IMR-90 (cell line): ENCODE measurements around the gene MBTPS1. TPM values are rescaled to one million over a fixed set of nuclear protein-coding genes. Genes with fewer than 3 reads are reported as not detected.
A peak's percentile ranks its signal among the peaks of the same experiment; 100 is the strongest.

Experiments
- ATAC-seq: fragments of 200-7000 bp; cut with Tn5 transposase; 2 replicates; pipeline ENCODE4 v1.9.1; 2020; ENCODE audit warnings: low read depth, mild to moderate bottlenecking, moderate library complexity
- BruUV-seq: library from RNA; stranded (reverse); fragments of 400-500 nt; replicated peaks from 2 replicates; lab custom pipeline; 2021; lab: Mats Ljungman, UMichigan
- CTCF ChIA-PET: fragments of 300-600 bp; formaldehyde crosslinking; extraction: SDS; loops from one replicate; lab custom pipeline; 2021; ENCODE audit warnings: antibody characterized with exemption; lab: Yijun Ruan, JAX
- POLR2A ChIA-PET: fragments of 300-600 bp; sonication (Branson Sonifier 250); formaldehyde crosslinking; loops from one replicate; lab custom pipeline; 2022; ENCODE audit warnings: antibody characterized with exemption; ENCODE audit not compliant: unreplicated experiment; lab: Charles Lee
- DNase-seq: peaks from one replicate; pipeline ENCODE4 v3.0.0; 2013
- H2AFZ ChIP-seq: replicated peaks from 2 replicates; pipeline ENCODE3; 2013; ENCODE audit warnings: low read length, mild to moderate bottlenecking; ENCODE audit not compliant: poor library complexity
- H2AK5ac ChIP-seq: 2 replicates; pipeline ENCODE4 v1.6.1; 2013; ENCODE audit warnings: low read depth, low read length, inconsistent platforms
- H2AK9ac ChIP-seq: replicated peaks from 2 replicates; pipeline ENCODE3; 2013; ENCODE audit warnings: mild to moderate bottlenecking, low read depth, low read length, moderate library complexity; ENCODE audit not compliant: poor library complexity
- H2BK120ac ChIP-seq: 2 replicates; pipeline ENCODE4 v1.6.1; 2013; ENCODE audit warnings: low read depth, low read length, inconsistent platforms
- H2BK15ac ChIP-seq: 3 replicates; pipeline ENCODE4 v1.6.1; 2013; ENCODE audit warnings: low read depth, low read length, inconsistent platforms
- H2BK20ac ChIP-seq: 2 replicates; pipeline ENCODE4 v1.6.1; 2013; ENCODE audit warnings: low read depth, mild to moderate bottlenecking, inconsistent platforms, low read length, moderate library complexity
- H2BK5ac ChIP-seq: 2 replicates; pipeline ENCODE4 v1.6.1; 2013; ENCODE audit warnings: mild to moderate bottlenecking, low read depth, low read length, inconsistent platforms; ENCODE audit not compliant: poor library complexity, severe bottlenecking
- H3K14ac ChIP-seq: replicated peaks from 2 replicates; pipeline ENCODE4 v1.6.1; 2013; ENCODE audit warnings: low read depth, low read length, inconsistent platforms
- H3K18ac ChIP-seq: 2 replicates; pipeline ENCODE4 v1.6.1; 2013; ENCODE audit warnings: low read depth, low read length, control low read depth
- H3K23ac ChIP-seq: 2 replicates; pipeline ENCODE4 v1.6.1; 2013; ENCODE audit warnings: low read depth, low read length, inconsistent platforms
- H3K27ac ChIP-seq: 2 replicates; pipeline ENCODE4 v1.5.1; 2013; ENCODE audit warnings: mild to moderate bottlenecking, control low read depth, low read length; ENCODE audit not compliant: insufficient read depth
- H3K27me3 ChIP-seq: 2 replicates; pipeline ENCODE4 v1.6.1; 2013; ENCODE audit warnings: low read length; ENCODE audit not compliant: control insufficient read depth, insufficient read depth
- H3K36me3 ChIP-seq: 2 replicates; pipeline ENCODE4 v1.6.1; 2013; ENCODE audit warnings: low read length, mixed read lengths; ENCODE audit not compliant: control insufficient read depth, insufficient read depth
- H3K4ac ChIP-seq: 2 replicates; pipeline ENCODE4 v1.6.1; 2013; ENCODE audit warnings: low read depth, low read length, inconsistent platforms
- H3K4me1 ChIP-seq: 2 replicates; pipeline ENCODE4 v1.6.1; 2013; ENCODE audit warnings: low read length, mixed read lengths; ENCODE audit not compliant: control insufficient read depth, insufficient read depth
- H3K4me2 ChIP-seq: 2 replicates; pipeline ENCODE4 v1.6.1; 2013; ENCODE audit warnings: low read depth, mild to moderate bottlenecking, control low read depth, low read length, moderate library complexity
- H3K4me3 ChIP-seq: 2 replicates; pipeline ENCODE4 v1.5.1; 2013; ENCODE audit warnings: low read depth, mild to moderate bottlenecking, control low read depth, low read length, moderate library complexity; ENCODE audit not compliant: insufficient read depth
- H3K56ac ChIP-seq: 2 replicates; pipeline ENCODE4 v1.6.1; 2013; ENCODE audit warnings: low read length, inconsistent platforms; ENCODE audit not compliant: insufficient read depth; ENCODE audit errors: extremely low read depth
- H3K79me1 ChIP-seq, 2 experiments: 2 replicates each; pipeline ENCODE4 v1.6.1; 2013; ENCODE audit warnings: low read length in 2 of 2, inconsistent platforms in 1 of 2, low read depth in 1 of 2
- H3K9ac ChIP-seq: 2 replicates; pipeline ENCODE4 v1.6.1; 2013; ENCODE audit warnings: low read depth, low read length, control low read depth
- H3K9me1 ChIP-seq: 2 replicates; pipeline ENCODE4 v1.6.1; 2013; ENCODE audit warnings: low read length, inconsistent platforms; ENCODE audit not compliant: insufficient read depth
- H3K9me3 ChIP-seq: 2 replicates; pipeline ENCODE4 v1.6.1; 2013; ENCODE audit warnings: low read length; ENCODE audit not compliant: control insufficient read depth, insufficient read depth
- H4K20me1 ChIP-seq: 2 replicates; pipeline ENCODE4 v1.6.1; 2013; ENCODE audit warnings: low read length, inconsistent platforms; ENCODE audit not compliant: insufficient read depth
- H4K5ac ChIP-seq: 2 replicates; pipeline ENCODE4 v1.6.1; 2013; ENCODE audit warnings: mild to moderate bottlenecking, low read depth, low read length, control low read depth
- H4K8ac ChIP-seq, 2 experiments: 2 replicates each; pipeline ENCODE4 v1.6.1; 2013; ENCODE audit warnings: low read depth in 2 of 2, low read length in 2 of 2, control low read depth in 1 of 2, inconsistent platforms in 1 of 2
- H4K91ac ChIP-seq: 2 replicates; pipeline ENCODE4 v1.6.1; 2013; ENCODE audit warnings: low read depth, low read length, inconsistent platforms; ENCODE audit not compliant: insufficient read depth
- MAFK ChIP-seq: IDR thresholded peaks from 2 replicates; pipeline ENCODE4 v1.6.1; 2012; ENCODE audit warnings: low read depth, low read length, improper control_type of control experiment
- WGBS, 2 experiments: methylation state at CpG; one replicate each; pipeline versions ENCODE4 v1.1.5 to v1.1.7; 2013; ENCODE audit warnings: missing lambda C conversion rate in 2 of 2; ENCODE audit not compliant: insufficient read length in 1 of 2; ENCODE audit errors: extremely low coverage in 2 of 2; 5-methylcytosine and 5-hydroxymethylcytosine counted together
- dilution Hi-C: fragments of 300-500 bp; cut with HindIII; formaldehyde crosslinking; loops from one replicate; pipeline ENCODE4 v1.14.3; 2018; ENCODE audit warnings: low sequenced_read_pairs; ENCODE audit not compliant: unreplicated experiment
- in situ Hi-C: fragments of 300-500 bp; cut with MboI; formaldehyde crosslinking; loops from 3 replicates; pipeline ENCODE4 v1.14.3; 2019; ENCODE audit warnings: low sequenced_read_pairs, inconsistent platforms, mixed read lengths
- intact Hi-C: fragments of 100-400 bp; cut with micrococcal nuclease; formaldehyde crosslinking; loops from 2 replicates; pipeline ENCODE4 v1.10.0; 2022
- polyA plus RNA-seq, 3 experiments: library from polyadenylated mRNA; depleted of rRNA; stranded (reverse); fragments of >200 nt; gene quantifications; 2 replicates each; pipeline ENCODE4 v1.2.3, GENCODE V29; 2012; ENCODE audit warnings: low replicate concordance in 1 of 3
- total RNA-seq: library from RNA; depleted of rRNA; stranded (reverse); fragments of >200 nt; gene quantifications from 2 replicates; pipeline ENCODE4 v1.2.3, GENCODE V29; 2012
- TF ChIP-seq, protein P1 (sequence below): fragments of 150-350 bp; IDR thresholded peaks from 2 replicates; pipeline ENCODE4 v1.6.1; 2016; ENCODE audit warnings: low read depth, mild to moderate bottlenecking, low read length, moderate library complexity, borderline replicate concordance

The MBTPS1 gene
- total and polyA plus RNA-seq, 2 of the 4 experiments (the other 2 are of a cell fraction): 59.0 to 70.4 TPM

GRCh38 chr16:84081446-84081989 lies 35.2 kb downstream of the MBTPS1 start:
- Histone ChIP-seq H3K4me1 (no peaks in the 10 kb centered on the region), H2AFZ (no peak overlapping the region), H2BK20ac (no peak overlapping the region), H3K36me3 (peaks cover 42% of the 10 kb centered on the region), H2BK120ac (no peak overlapping the region), H2BK15ac (no peak overlapping the region), H3K4me2 (no peak overlapping the region), H3K4ac (no peak overlapping the region), H4K91ac (no peak overlapping the region), H3K14ac (no peak overlapping the region), H2AK5ac (no peak overlapping the region), H3K27me3 (no peaks in the 10 kb centered on the region), H4K8ac (no peak overlapping the region), H3K79me1 (peaks cover 0 to 8% of the 10 kb centered on the region in 2 experiments; a peak in 2 of 4 replicates), H3K9ac (no peak overlapping the region), H2AK9ac (no peak overlapping the region), H3K9me3 (no peaks in the 10 kb centered on the region), H3K23ac (no peak overlapping the region), H3K4me3 (no peak overlapping the region), H3K18ac (no peak overlapping the region), H4K5ac (no peak overlapping the region), H2BK5ac (no peak overlapping the region), H3K27ac (no peak overlapping the region), H4K20me1 (peaks cover 16% of the 10 kb centered on the region; the same call in 1 of the 2 replicates), H3K9me1 (no peaks in the 10 kb centered on the region), H3K56ac (no peak overlapping the region)
- 74% methylated on average over 5 of the region's 14 CpGs; no CpG with 5 or more reads in 1 of the 2 experiments for WGBS, 2 experiments
- ChIA-PET POLR2A (no interaction called here), CTCF (no interaction called here)
- dilution Hi-C loops: no loop called here
- no TSS peak for BruUV-seq
- ATAC-seq: no peak
- in situ Hi-C loops: loop anchor here (10.0 kb wide), 1 partner anchor 403 kb away; no protein-coding TSS in a partner anchor
- DNase-seq: no peak
- intact Hi-C loops: no loop called here
- peak; percentile 76 for TF ChIP-seq MAFK
- TF ChIP-seq, protein P1, sequence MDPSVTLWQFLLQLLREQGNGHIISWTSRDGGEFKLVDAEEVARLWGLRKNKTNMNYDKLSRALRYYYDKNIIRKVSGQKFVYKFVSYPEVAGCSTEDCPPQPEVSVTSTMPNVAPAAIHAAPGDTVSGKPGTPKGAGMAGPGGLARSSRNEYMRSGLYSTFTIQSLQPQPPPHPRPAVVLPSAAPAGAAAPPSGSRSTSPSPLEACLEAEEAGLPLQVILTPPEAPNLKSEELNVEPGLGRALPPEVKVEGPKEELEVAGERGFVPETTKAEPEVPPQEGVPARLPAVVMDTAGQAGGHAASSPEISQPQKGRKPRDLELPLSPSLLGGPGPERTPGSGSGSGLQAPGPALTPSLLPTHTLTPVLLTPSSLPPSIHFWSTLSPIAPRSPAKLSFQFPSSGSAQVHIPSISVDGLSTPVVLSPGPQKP: no peak
